ENCODE results near the gene PCDHGB1. TPM values are rescaled to one million over a fixed set of nuclear protein-coding genes. Genes with fewer than 3 reads are reported as not detected.

PCDHGB1 gene
- total RNA-seq, 1 experiment from 2014 or later, result 2.0 TPM

GRCh38 chr5:141359790-141360426, 10.0 kb downstream of the PCDHGB1 start, which contains the start of gene PCDHGB2:
Gene PCDHGB2, plus strand, starts transcription at chr5:141359994. Its CDS starts 142 bp downstream, at chr5:141360136.
- ATAC-seq, result peak; percentile 85
- no peaks in the 10 kb centered on the region for H3K27me3 ChIP-seq (ENCODE audit: control insufficient read depth, insufficient read depth, low read length)
- CTCF ChIA-PET, result interaction anchor here (0.6 to 1.0 kb wide), 4 partner anchors 53 to 266 kb away, joined by 3 to 6 read pairs (median 3); partner anchors contain the start of genes PCDHB14, PCDHB2, PCDHGA10 and PCDHGB7
- no peaks in the 10 kb centered on the region for H3K36me3 ChIP-seq (ENCODE audit: control insufficient read depth, insufficient read depth, low read length)
- no peaks in the 10 kb centered on the region for H3K4me1 ChIP-seq (ENCODE audit: control insufficient read depth, insufficient read depth, low read length)
- in situ Hi-C loops (cut with HindIII; ENCODE audit: low pct_unique_long_range_greater_than_20kb, low sequenced_read_pairs), result no loop called here
- POLR2A ChIA-PET, result no interaction called here
- peaks cover 13% of the 10 kb centered on the region; the same call in 1 of the 2 replicates for H3K9me3 ChIP-seq (ENCODE audit: control insufficient read depth, insufficient read depth, low read depth, low read length)
- peak; percentile 39 for DNase-seq (ENCODE audit: low read depth, low spot score)
- BruUV-seq (replicated peaks), result TSS peak; percentile 59
- no peak within 1 kb of the TSS for H3K27ac ChIP-seq (ENCODE audit: low read length)
- TF ChIP-seq REST (IDR thresholded peaks at IDR 0.05; ENCODE audit: insufficient read depth in 1 of 2, low read depth in 2 of 2, low read length in 1 of 2) (no peak), CTCF (IDR thresholded peaks at IDR 0.05) (peak; percentile 75), SIN3A (IDR thresholded peaks at IDR 0.05; ENCODE audit: borderline replicate concordance, insufficient read depth, low read depth, low read length) (no peak), POLR2AphosphoS5 (IDR thresholded peaks at IDR 0.05; ENCODE audit: low read depth, low read length) (no peak)
- H3K4me3 ChIP-seq (ENCODE audit: low read depth in 2 of 2, low read length in 2 of 2), result peak within 1 kb of the TSS; percentile 41 to 82
- intact Hi-C loops (cut with micrococcal nuclease; ENCODE audit: unreplicated experiment), result loop anchor here (2.0 to 10.0 kb wide), 3 partner anchors 55 to 203 kb away; partner anchors contain the start of genes PCDHGA10 and PCDHGB7

GRCh38 chr5:141360685-141361084, 10.8 kb downstream of the PCDHGB1 start:
- DNase-seq (ENCODE audit: low read depth, low spot score) (no peak), ATAC-seq (no peak)
- in situ Hi-C loops (cut with HindIII; ENCODE audit: low pct_unique_long_range_greater_than_20kb, low sequenced_read_pairs) (no loop called here), intact Hi-C loops (cut with micrococcal nuclease; ENCODE audit: unreplicated experiment) (loop anchor here (10.0 kb wide), 1 partner anchor 54 kb away; the partner anchor contains the start of genes PCDHGA10 and PCDHGB7)
- no peak for TF ChIP-seq REST (IDR thresholded peaks at IDR 0.05; ENCODE audit: insufficient read depth in 1 of 2, low read depth in 2 of 2, low read length in 1 of 2)
- TF ChIP-seq SIN3A (IDR thresholded peaks at IDR 0.05; ENCODE audit: borderline replicate concordance, insufficient read depth, low read depth, low read length), result no peak
- TF ChIP-seq POLR2AphosphoS5 (IDR thresholded peaks at IDR 0.05; ENCODE audit: low read depth, low read length), result no peak
- no peak for TF ChIP-seq CTCF (IDR thresholded peaks at IDR 0.05)
- TF ChIP-seq TCF7L2 (IDR thresholded peaks at IDR 0.05; ENCODE audit: low read depth, low read length), result no peak
- Histone ChIP-seq H3K27me3 (ENCODE audit: control insufficient read depth, insufficient read depth, low read length) (no peaks in the 10 kb centered on the region), H3K4me1 (ENCODE audit: control insufficient read depth, insufficient read depth, low read length) (no peaks in the 10 kb centered on the region), H3K4me3 (ENCODE audit: low read depth in 2 of 2, low read length in 2 of 2) (peak overlapping the region in 1 of 2 experiments; percentile 82; a peak in 3 of 4 replicates), H3K9me3 (ENCODE audit: control insufficient read depth, insufficient read depth, low read depth, low read length) (peaks cover 13% of the 10 kb centered on the region; the same call in 1 of the 2 replicates), H3K36me3 (ENCODE audit: control insufficient read depth, insufficient read depth, low read length) (no peaks in the 10 kb centered on the region), H3K27ac (ENCODE audit: low read length) (no peak overlapping the region)
- ChIA-PET CTCF (interaction anchor here (0.6 to 1.0 kb wide), 3 partner anchors 52 to 137 kb away, joined by 3 to 6 read pairs (median 3); partner anchors contain the start of genes PCDHB14, PCDHGA10 and PCDHGB7), POLR2A (no interaction called here)
- no TSS peak for BruUV-seq (replicated peaks)
